SK-N-MC (cell line): Measurements from ENCODE around the gene TMEM190.

Experiments
- EZH2 ChIP-seq: fragments of 200-600 bp; sonication (generic); IDR thresholded peaks from one replicate; pipeline ENCODE4 v1.6.1; 2017; ENCODE audit warnings: antibody characterized with exemption
- POLR2AphosphoS5 ChIP-seq: IDR thresholded peaks from 2 replicates; pipeline ENCODE4 v1.6.1; 2012; ENCODE audit warnings: mild to moderate bottlenecking, low read depth, low read length, borderline replicate concordance

GRCh38 chr19:55348317-55349034 is 28.1 kb upstream of the TMEM190 start:
- TF ChIP-seq EZH2: no peak
- TF ChIP-seq POLR2AphosphoS5: no peak
